Stimulated activated CD4-positive, alpha-beta T cell treated with anti-CD3 and anti-CD28 coated beads, Interleukin-2, amount 100 ng/mL, for 24 hours (primary cell): Measurements from ENCODE around the gene NDN.
"Not testable (repeated sequence)": the region's sequence is repeated elsewhere in the genome, so short reads cannot be mapped to it uniquely, and the experiment has no call there.

Experiments used
- DNase-seq, 2 donors: peaks; one replicate each; pipeline ENCODE4 v3.0.0-alpha.2; 2020

Gene NDN

DNA sequence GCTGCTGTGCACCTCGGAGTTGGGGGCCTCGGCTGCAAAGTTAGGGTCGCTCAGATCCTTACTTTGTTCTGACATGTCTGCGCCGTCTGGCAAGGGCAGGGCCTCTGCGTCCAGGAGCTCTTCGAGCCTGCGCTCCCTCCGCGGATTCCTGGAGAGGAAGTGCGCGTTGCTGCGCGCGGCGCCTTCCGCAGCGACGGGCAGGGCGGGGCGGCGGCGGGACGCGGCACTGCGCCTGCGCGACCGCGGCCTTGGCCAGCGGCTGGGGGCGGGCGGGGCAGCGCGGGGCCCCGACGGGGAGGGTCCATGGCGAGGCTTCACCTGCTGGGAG is at the start of gene NDN:
NDN (minus strand) TSS at position 163 of the 328 bp plus-strand sequence; CDS start at position 75, 88 bp downstream.
- peak in 1 of 2 donors; percentile 26 for DNase-seq

GRCh38 chr15:23736033-23736673 is 49.0 kb upstream of the NDN start:
- DNase-seq: no peak

DNA sequence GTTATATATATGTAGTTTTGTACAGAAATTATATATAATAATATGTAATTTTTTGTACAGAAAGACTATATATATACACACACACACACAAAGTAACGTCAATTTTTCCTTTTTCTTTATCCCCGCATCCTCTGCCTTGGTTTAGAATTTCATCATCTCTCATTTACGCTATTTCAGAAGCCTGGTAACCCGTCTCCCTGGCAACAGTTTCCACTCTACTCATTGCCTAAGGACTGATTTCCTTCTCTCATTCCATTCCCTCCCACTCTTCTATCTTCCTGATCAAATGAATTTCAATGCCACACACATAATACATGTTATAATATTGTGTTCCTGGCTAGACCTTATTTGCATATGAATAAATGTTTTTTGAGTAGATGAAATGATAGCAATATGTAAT is 47.8 kb upstream of the NDN start:
- no peak for DNase-seq

- not testable (repeated sequence) for DNase-seq
Measured at GRCh38 chr15:23713874-23714656, 27.0 kb upstream of the NDN start.

DNA sequence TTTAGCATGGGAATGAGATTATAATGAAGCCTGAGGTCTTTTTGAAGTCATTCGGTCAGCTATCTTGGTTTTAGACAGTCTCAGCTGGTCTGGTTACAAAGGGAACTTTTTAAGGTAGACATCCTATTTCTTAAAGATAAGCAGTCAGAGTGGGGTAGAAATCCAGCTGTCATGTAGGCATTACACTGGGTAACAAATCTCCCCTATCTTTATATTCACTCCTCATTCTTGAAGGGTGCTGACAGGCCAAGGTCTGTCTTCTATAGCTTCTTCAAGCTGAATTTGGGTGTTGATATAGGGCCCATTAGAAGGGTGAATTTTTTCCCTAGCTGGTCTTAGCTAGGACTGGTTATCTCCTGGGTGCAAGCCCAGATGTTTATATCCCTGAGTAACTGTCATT is 21.2 kb upstream of the NDN start:
- no peak for DNase-seq

DNA sequence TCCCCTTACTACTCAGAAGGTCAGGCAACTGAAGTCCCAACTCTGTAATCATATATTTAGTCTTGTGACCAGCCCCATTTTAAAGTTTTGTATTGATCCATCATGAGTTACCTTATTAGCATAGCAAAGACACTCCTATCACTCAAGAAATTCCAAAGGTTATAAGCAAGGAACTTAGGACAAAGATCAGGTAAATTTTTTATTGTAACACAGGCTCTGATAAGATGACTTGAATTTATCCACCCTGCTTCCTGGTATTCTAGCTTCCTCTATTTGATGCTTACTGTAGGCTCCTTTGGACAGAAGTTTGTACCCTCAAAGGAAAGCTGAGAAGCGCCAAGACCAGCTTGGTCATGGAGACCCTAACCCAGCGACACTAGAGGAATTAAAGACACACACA is 8.2 kb upstream of the NDN start:
- no peak for DNase-seq

DNA sequence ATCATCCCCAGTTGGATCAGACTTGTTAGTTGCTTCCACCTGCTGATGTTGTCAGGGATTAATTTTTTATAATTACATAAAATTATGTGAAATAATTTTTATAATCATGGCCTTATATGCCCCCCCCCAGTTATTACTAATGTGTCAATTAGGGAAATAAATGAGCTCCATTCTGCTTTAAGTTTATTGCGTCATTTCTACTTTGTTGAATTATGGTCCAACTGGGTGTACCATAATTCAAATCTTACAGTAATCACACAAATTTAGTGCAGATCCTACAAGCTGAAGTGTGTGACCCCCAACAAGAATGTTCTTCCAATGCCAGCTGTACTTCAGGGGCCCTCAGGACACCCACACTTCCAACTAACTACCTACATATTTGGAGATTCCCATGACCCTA is 7.5 kb upstream of the NDN start:
- no peak for DNase-seq

DNA sequence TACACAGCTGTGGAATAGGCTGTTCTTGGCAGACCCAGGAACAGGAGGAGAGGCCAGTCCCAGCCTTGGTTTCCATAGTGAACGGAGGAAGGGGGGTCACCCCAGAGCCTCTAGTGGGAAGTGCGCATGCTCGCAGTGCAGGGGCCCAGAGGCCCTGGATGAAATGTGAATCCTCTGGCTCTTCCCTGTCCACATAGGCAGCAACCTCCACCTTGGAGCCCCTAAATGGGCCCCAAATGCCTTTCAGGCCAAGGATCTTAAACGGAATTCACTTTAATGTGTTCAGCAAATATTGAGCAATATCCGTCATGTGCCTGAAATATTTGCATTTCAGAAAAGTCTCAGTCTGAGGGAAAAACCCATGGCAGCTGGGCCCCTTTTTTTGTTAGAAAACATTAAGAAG is 3.3 kb upstream of the NDN start:
- DNase-seq: no peak

DNA sequence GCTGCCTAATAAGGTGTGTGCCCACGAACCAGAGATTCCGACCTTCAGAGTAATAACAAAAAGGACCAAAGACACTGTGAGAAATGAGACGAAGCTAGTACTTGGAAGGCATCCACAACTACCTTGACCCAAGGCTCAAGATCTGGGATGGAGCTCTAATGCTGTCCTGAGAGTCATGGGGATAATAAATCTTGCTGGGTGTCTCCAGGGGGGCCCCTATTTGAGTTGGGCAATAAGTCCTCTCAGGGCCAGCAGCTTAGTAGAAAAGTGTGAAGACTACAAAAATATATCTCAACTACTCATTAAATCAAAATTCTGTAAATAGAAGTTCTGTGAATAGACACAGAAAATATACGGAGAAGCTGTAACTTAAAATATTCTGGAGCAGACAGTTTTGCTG is 2.9 kb upstream of the NDN start:
- no peak for DNase-seq

DNA sequence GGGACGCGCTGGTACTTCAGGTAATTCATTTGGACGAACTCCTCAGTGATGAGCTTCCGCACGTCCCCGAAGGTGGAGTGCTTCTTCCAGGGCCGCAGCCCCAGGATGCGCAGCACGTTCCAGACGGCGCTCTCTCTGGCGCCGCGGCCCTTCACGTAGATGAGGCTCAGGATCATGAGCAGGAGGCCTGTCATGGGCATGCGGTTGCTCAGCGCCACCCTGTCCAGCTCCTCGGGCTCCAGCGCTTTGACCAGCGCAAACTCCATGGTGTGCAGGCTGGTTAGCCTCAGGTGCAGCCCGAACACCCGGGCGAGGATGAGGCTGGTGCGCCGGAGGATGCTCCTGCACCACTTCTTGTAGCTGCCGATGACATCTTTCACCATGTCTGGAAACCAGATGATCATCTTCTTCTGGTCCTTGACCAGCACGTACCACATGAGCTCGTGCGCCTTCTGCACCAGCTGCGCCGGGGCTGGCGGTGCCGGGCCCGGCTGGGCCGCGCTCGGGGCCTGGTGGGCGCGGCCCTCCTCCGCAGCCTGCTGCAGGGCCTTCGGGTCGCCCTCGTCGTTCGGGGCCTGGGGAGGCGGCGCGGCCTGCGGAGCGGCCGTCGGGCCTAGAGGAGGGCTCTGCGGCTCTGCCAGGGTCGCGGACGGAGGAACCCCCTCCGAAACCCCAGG is 501 bp downstream of the NDN start:
- DNase-seq: no peak

DNA sequence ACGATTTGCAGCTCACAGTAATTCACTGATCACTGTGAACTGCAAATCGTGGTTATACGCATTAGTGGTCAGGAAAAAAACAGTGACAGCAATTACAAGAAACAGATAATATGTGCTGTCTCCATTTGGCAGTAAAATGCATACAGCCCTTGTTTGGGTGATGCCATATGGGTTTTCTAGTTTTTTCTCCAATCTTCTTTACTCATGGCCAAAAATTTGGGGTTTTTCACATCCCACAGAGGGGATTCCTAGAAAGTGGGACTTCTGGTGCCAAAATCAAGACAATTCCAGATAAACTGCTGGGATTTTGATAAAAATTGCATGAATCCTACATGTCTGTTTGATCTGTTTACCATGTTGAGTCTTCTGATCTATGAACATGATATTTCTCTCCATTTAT is 15.6 kb downstream of the NDN start:
- DNase-seq: no peak

GRCh38 chr15:23670970-23671369 is 16.1 kb downstream of the NDN start:
- no peak for DNase-seq

DNA sequence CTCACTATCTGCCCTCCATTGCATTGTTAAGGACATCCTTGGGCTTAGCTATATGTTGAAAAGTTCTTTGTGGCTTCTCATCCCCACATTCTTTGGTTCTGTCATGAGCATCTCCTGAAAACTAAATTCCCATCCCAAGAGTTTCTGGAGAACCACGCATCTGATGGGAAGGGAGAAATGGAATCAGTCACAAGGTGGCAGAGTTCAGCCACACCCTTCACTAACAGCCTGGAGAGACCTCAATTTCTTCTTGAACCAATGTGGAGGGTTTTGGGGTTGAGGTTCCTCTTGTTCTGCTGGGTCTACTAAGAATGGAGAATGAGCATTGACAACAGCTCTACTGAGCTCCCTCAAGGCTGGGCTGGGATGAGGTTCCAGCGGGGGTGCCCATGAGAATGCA is 23.9 kb downstream of the NDN start:
- no peak for DNase-seq

DNA sequence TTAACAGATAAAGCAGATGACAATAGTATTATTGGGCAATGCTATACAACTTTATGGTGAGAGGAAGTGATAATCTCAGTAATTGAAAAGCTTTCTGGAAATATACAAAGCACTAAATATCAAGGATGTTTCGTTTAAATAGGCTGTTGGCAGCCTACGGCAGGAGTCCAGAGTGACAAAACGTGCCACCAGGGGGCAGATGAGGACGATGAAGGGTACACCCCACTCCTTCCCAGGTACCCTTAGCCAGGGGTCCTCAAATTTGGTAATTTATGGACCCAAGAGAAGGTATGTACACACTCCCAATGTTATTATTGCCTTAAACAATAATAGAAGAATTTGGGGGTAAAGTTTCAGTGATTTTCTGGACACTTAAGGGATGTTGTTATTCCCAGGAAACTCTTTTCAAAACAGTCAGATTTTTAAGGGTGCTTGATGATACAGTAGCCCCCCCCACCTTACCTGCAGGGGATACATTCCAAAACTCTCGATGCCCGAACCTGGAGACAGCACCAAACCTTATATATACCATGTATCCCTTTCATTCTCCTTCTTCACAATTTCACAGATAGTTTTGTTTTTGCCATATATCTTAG is 38.1 kb downstream of the NDN start:
- DNase-seq: peak; percentile 22 to 57

- DNase-seq: no peak
Measured at GRCh38 chr15:23647421-23648370, 39.4 kb downstream of the NDN start, which contains the start of gene MAGEL2. TSS of gene MAGEL2 (minus strand) at chr15:23647867. CDS start at chr15:23647742, 125 bp downstream.

DNA sequence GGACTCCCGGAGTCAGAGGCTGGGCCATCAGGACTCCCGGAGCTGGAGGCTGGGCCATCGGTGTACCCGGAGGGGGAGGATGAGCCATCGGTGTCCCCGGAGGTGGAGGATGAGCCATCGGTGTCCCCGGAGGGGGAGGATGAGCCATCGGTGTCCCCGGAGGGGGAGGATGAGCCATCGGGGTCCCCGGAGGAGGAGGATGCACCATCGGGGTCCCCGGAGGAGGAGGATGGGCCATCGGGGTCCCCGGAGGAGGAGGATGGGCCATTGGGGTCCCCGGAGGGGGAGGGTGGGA is 40.2 kb downstream of the NDN start:
- no peak for DNase-seq

DNA sequence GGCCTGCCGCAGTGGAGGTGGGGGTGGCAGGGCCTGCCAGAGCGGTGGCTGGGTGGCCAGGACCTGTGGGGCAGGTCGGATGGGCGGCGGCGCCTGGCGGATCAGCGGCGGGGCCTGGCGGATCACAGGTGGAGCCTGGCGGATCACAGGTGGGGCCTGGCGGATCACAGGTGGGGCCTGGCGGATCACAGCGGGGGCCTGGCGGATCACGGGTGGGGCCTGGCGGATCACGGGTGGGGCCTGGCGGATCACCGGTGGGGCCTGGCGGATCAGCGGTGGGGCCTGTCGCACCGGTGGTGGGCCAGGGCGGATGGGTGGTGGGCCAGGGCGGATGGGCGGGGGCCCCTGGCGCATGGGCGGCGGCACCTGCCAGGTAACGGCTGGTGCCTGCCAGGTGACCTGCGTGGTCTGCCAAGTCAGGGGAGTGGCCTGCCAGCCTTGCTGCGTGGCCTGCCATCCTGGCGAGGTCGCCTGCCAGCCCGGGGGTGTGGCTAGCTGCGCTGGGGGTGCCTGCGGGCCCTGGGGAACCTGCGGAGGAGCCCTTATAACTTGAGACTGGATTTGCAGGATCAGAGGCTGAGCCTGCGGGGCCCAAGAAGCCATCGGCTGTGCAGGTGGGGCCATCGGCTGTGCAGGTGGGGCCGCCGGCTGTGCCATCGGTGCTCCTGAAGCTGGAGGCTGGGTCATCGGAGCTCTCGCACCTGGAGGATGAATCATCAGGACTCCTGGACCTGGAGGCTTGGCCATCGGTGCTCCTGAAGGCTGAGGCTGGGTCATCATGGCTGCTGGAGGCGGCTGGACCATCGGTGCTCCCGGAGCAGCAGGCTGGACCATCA is 40.7 kb downstream of the NDN start:
- DNase-seq: no peak

GRCh38 chr15:23645371-23646164 is 41.5 kb downstream of the NDN start:
- DNase-seq: no peak

GRCh38 chr15:23644829-23645228 is 42.3 kb downstream of the NDN start:
- DNase-seq: no peak

GRCh38 chr15:23642413-23643044 is 44.6 kb downstream of the NDN start:
- peak; percentile 35 to 53 for DNase-seq
